Activated gamma-delta T cell treated with Interleukin-2 at 50 U/mL for 16 hours (primary cell): ENCODE data around the gene UGT2B7.
"Not testable (repeated sequence)": the region's sequence is repeated elsewhere in the genome, so short reads cannot be mapped to it uniquely, and the experiment has no call there.

Experiments used
- DNase-seq: peaks from one replicate; pipeline ENCODE4 v3.0.0-alpha.2; 2020

The UGT2B7 gene

GRCh38 chr4:69089388-69089787 lies 6.9 kb upstream of the UGT2B7 start:
- DNase-seq = no peak

- no peak for DNase-seq
These were observed 4.1 kb upstream of the UGT2B7 start for GRCh38 chr4:69092190-69092589.

GRCh38 chr4:69092980-69093568 lies 3.2 kb upstream of the UGT2B7 start:
- no peak for DNase-seq

- no peak for DNase-seq
These were observed 2.6 kb upstream of the UGT2B7 start for GRCh38 chr4:69093681-69094080.

- DNase-seq = no peak
These were observed 958 bp upstream of the UGT2B7 start for GRCh38 chr4:69095301-69095731.

- no peak for DNase-seq
These were observed 536 bp downstream of the UGT2B7 start for GRCh38 chr4:69096810-69097209.

GRCh38 chr4:69098470-69098869 lies 2.2 kb downstream of the UGT2B7 start:
- DNase-seq = no peak

- no peak for DNase-seq
These were observed 3.6 kb downstream of the UGT2B7 start for GRCh38 chr4:69099910-69100309.

- DNase-seq = not testable (repeated sequence)
These were observed 6.4 kb downstream of the UGT2B7 start for GRCh38 chr4:69102668-69103067.

- no peak for DNase-seq
These were observed 8.5 kb downstream of the UGT2B7 start for GRCh38 chr4:69104719-69105275.

- DNase-seq = not testable (repeated sequence)
These were observed 19.0 kb downstream of the UGT2B7 start for GRCh38 chr4:69115151-69115850.

- no peak for DNase-seq
These were observed 19.6 kb downstream of the UGT2B7 start for GRCh38 chr4:69115851-69116213.

- DNase-seq = no peak
These were observed 20.5 kb downstream of the UGT2B7 start for GRCh38 chr4:69116645-69117321.

GRCh38 chr4:69120870-69121269 lies 24.6 kb downstream of the UGT2B7 start:
- no peak for DNase-seq

GRCh38 chr4:69122476-69122875 lies 26.2 kb downstream of the UGT2B7 start:
- DNase-seq = no peak

- DNase-seq = no peak
These were observed 28.7 kb downstream of the UGT2B7 start for GRCh38 chr4:69124941-69125340.

GRCh38 chr4:69126024-69126423 lies 29.8 kb downstream of the UGT2B7 start:
- DNase-seq = no peak

GRCh38 chr4:69133993-69134392 lies 37.7 kb downstream of the UGT2B7 start:
- DNase-seq = no peak

- no peak for DNase-seq
These were observed 38.2 kb downstream of the UGT2B7 start for GRCh38 chr4:69134471-69134870.

- DNase-seq = no peak
These were observed 45.0 kb downstream of the UGT2B7 start for GRCh38 chr4:69141320-69141719.

- DNase-seq = no peak
These were observed 51.1 kb downstream of the UGT2B7 start for GRCh38 chr4:69147334-69147733.

- DNase-seq = no peak
These were observed 57.7 kb downstream of the UGT2B7 start for GRCh38 chr4:69154021-69154420.

GRCh38 chr4:69156913-69157312 lies 60.6 kb downstream of the UGT2B7 start:
- no peak for DNase-seq
